Nephron progenitor cell (in vitro differentiated cells): ENCODE data around the gene OR10V1.
A peak's percentile ranks its signal among the peaks of the same experiment; 100 is the strongest.
"Not testable (repeated sequence)": the region's sequence is repeated elsewhere in the genome, so short reads cannot be mapped to it uniquely, and the experiment has no call there.

Source experiments
- DNase-seq: peaks from one replicate; pipeline ENCODE4 v3.0.0; 2021
- H3K27ac Mint-ChIP-seq: 2 replicates; pipeline ENCODE4 v1.8.0; 2021; ENCODE audit warnings: mild to moderate bottlenecking, moderate library complexity, mixed read lengths
- H3K27me3 Mint-ChIP-seq: 2 replicates; pipeline ENCODE4 v1.8.0; 2021; ENCODE audit warnings: mild to moderate bottlenecking, low read depth, mixed read lengths; ENCODE audit not compliant: poor library complexity
- H3K36me3 Mint-ChIP-seq: 2 replicates; pipeline ENCODE4 v1.8.0; 2021; ENCODE audit warnings: low read depth, mixed read lengths
- H3K4me1 Mint-ChIP-seq: 2 replicates; pipeline ENCODE4 v1.8.0; 2021; ENCODE audit warnings: mixed read lengths
- H3K4me3 Mint-ChIP-seq: 2 replicates; pipeline ENCODE4 v1.8.0; 2021; ENCODE audit warnings: mild to moderate bottlenecking, moderate library complexity, mixed read lengths
- H3K9me3 Mint-ChIP-seq: 2 replicates; pipeline ENCODE4 v1.8.0; 2021; ENCODE audit warnings: mild to moderate bottlenecking, moderate library complexity, mixed read lengths
- CTCF ChIP-seq: fragments of 200-600 bp; sonication (generic); IDR thresholded peaks from 2 replicates; pipeline ENCODE4 v1.5.0; 2021; ENCODE audit warnings: antibody characterized with exemption

OR10V1 gene

GRCh38 chr11:59691156-59691555 is 22.5 kb downstream of the OR10V1 start:
- no peak for DNase-seq
- TF ChIP-seq CTCF = no peak
- Mint-ChIP-seq H3K4me1 (no peaks in the 10 kb centered on the region), H3K27me3 (peaks cover 29% of the 10 kb centered on the region), H3K9me3 (peaks cover 20% of the 10 kb centered on the region), H3K4me3 (no peak overlapping the region), H3K27ac (no peak overlapping the region), H3K36me3 (no peaks in the 10 kb centered on the region)

DNA sequence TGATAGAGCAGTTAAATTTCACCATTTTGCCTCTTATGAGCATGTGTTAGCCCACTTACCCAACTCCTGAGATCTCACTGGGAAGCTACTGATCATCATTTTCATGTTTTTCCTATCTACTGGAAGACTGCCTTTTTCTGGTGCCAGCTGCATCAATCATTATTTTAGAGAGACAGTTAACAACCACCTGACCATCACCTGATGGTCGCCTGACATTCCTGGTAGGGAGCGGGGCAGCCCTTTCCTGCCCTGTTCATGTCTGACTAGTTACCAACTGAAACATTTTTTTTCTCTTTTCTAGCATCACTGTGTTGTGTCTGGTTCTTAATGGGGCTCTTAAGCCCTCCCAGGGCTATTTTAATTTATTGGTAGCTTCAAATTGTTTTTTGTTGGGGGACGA is 24.6 kb downstream of the OR10V1 start:
- Mint-ChIP-seq H3K27me3 (peaks cover 40% of the 10 kb centered on the region), H3K27ac (no peak overlapping the region), H3K4me3 (no peak overlapping the region), H3K9me3 (peaks cover 37% of the 10 kb centered on the region), H3K36me3 (peaks cover 4% of the 10 kb centered on the region), H3K4me1 (no peaks in the 10 kb centered on the region)
- TF ChIP-seq CTCF = no peak
- no peak for DNase-seq

DNA sequence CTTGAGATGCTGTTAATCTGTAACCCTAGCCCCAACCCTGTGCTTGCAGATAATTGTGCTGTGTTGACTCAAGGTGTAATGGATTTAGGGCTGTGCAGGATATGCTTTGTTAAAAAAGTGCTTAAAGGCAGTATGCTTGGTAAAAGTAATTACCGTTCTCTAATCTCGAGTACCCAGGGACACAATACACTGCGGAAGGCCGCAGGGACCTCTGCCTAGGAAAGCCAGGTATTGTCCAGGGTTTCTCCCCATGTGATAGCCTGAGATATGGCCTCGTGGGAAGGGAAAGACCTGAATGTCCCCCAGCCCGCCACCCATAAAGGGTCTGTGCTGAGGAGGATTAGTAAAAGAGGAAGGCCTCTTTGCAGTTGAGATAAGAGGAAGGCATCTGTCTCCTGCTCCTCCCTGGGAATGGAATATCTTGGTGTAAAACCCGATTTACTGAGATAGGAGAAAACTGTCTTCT is 32.4 kb downstream of the OR10V1 start:
- peaks cover 17% of the 10 kb centered on the region for H3K9me3 Mint-ChIP-seq
- H3K36me3 Mint-ChIP-seq, H3K4me3 Mint-ChIP-seq, DNase-seq, H3K27ac Mint-ChIP-seq: not testable (repeated sequence)
- peaks cover 16% of the 10 kb centered on the region for H3K27me3 Mint-ChIP-seq
- peaks cover 18% of the 10 kb centered on the region for H3K4me1 Mint-ChIP-seq

- H3K36me3 Mint-ChIP-seq = peaks cover 4% of the 10 kb centered on the region
- no peak overlapping the region for H3K27ac Mint-ChIP-seq
- TF ChIP-seq CTCF = peak; percentile 74
- H3K9me3 Mint-ChIP-seq = peaks cover 15% of the 10 kb centered on the region
- peak; percentile 62 for DNase-seq
- H3K27me3 Mint-ChIP-seq = peaks cover 16% of the 10 kb centered on the region
- H3K4me1 Mint-ChIP-seq = peaks cover 18% of the 10 kb centered on the region
- H3K4me3 Mint-ChIP-seq = no peak overlapping the region
Measured at GRCh38 chr11:59680287-59681154, 33.1 kb downstream of the OR10V1 start.

DNA sequence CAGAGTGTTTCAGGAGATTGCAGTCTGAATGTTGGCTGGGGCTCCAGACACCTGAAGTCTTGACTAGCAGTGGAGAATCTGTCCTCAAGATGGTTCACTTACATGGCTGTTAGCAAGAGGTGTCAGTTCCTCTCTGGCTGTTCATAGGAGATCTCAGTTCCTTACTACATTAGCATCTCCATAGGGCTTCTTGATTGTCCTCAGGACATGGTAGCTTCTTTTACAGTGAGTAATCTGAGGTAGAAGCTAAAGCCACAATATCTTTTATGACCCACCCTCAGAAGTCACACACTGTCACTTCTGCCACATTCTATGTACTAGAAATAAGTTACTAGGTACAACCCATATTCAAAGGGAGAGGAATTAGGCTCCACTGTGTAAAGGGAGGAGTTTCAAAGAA is 34.3 kb downstream of the OR10V1 start:
- H3K4me3 Mint-ChIP-seq = no peak overlapping the region
- peaks cover 4% of the 10 kb centered on the region for H3K36me3 Mint-ChIP-seq
- H3K9me3 Mint-ChIP-seq = peaks cover 3% of the 10 kb centered on the region
- H3K27me3 Mint-ChIP-seq = peaks cover 14% of the 10 kb centered on the region
- no peak for TF ChIP-seq CTCF
- peaks cover 18% of the 10 kb centered on the region for H3K4me1 Mint-ChIP-seq
- H3K27ac Mint-ChIP-seq = no peak overlapping the region
- no peak for DNase-seq

GRCh38 chr11:59678813-59679165 is 34.9 kb downstream of the OR10V1 start:
- no peaks in the 10 kb centered on the region for H3K9me3 Mint-ChIP-seq
- H3K27ac Mint-ChIP-seq = no peak overlapping the region
- peaks cover 18% of the 10 kb centered on the region for H3K4me1 Mint-ChIP-seq
- no peak overlapping the region for H3K4me3 Mint-ChIP-seq
- no peak for DNase-seq
- H3K36me3 Mint-ChIP-seq = no peaks in the 10 kb centered on the region
- peaks cover 9% of the 10 kb centered on the region for H3K27me3 Mint-ChIP-seq
- no peak for TF ChIP-seq CTCF
